HG03460 (cell line): ENCODE data around the gene FIBCD1.
"Not testable (repeated sequence)": the region's sequence is repeated elsewhere in the genome, so short reads cannot be mapped to it uniquely, and the experiment has no call there.

ENCODE experiments used
- ATAC-seq: cut with Tn5 transposase; IDR thresholded peaks from one replicate; pipeline ENCODE4 v1.9.1; 2021; ENCODE audit not compliant: unreplicated experiment

The FIBCD1 gene

GRCh38 chr9:130910670-130911069 is 28.4 kb downstream of the FIBCD1 start:
- ATAC-seq, result not testable (repeated sequence)

GRCh38 chr9:130910041-130910440 is 29.0 kb downstream of the FIBCD1 start:
- ATAC-seq, result not testable (repeated sequence)

- ATAC-seq, result no peak
Observed at GRCh38 chr9:130908878-130909355, 30.1 kb downstream of the FIBCD1 start.

- no peak for ATAC-seq
Observed at GRCh38 chr9:130908146-130908877, 30.7 kb downstream of the FIBCD1 start.

GRCh38 chr9:130906735-130907416 is 32.2 kb downstream of the FIBCD1 start:
- ATAC-seq, result no peak

- ATAC-seq, result no peak
Observed at GRCh38 chr9:130905902-130906734, 32.9 kb downstream of the FIBCD1 start.

GRCh38 chr9:130905125-130905901 is 33.7 kb downstream of the FIBCD1 start:
- ATAC-seq, result no peak

- no peak for ATAC-seq
Observed at GRCh38 chr9:130904070-130905044, 34.7 kb downstream of the FIBCD1 start.

- ATAC-seq, result no peak
Observed at GRCh38 chr9:130903194-130904069, 35.6 kb downstream of the FIBCD1 start.

GRCh38 chr9:130902204-130903185 is 36.6 kb downstream of the FIBCD1 start:
- no peak for ATAC-seq

- no peak for ATAC-seq
Observed at GRCh38 chr9:130901498-130902203, 37.4 kb downstream of the FIBCD1 start.

- no peak for ATAC-seq
Observed at GRCh38 chr9:130900701-130901497, 38.1 kb downstream of the FIBCD1 start.

- no peak for ATAC-seq
Observed at GRCh38 chr9:130899051-130899748, 39.8 kb downstream of the FIBCD1 start.

- ATAC-seq, result no peak
Observed at GRCh38 chr9:130898552-130898852, 40.5 kb downstream of the FIBCD1 start.

- no peak for ATAC-seq
Observed at GRCh38 chr9:130897848-130898551, 41.0 kb downstream of the FIBCD1 start.
